Loucy (cell line): ENCODE measurements around the gene LEUTX.

Experiments used
- H2AFZ ChIP-seq: fragments of 200-600 bp; sonication (generic); 2 replicates; pipeline ENCODE4 v1.6.0; 2016; ENCODE audit warnings: antibody characterized with exemption, mild to moderate bottlenecking, low read length, moderate library complexity
- H3F3A ChIP-seq: fragments of 200-600 bp; 2 replicates; pipeline ENCODE4 v1.6.0; 2016; ENCODE audit warnings: antibody characterized with exemption, low read depth, mild to moderate bottlenecking
- H3K27me3 ChIP-seq: fragments of 200-600 bp; sonication (generic); 2 replicates; pipeline ENCODE4 v1.6.1; 2014; ENCODE audit warnings: low read length, mild to moderate bottlenecking; ENCODE audit not compliant: insufficient read depth, poor library complexity, severe bottlenecking
- H3K36me3 ChIP-seq: fragments of 200-600 bp; sonication (generic); 2 replicates; pipeline ENCODE4 v1.6.1; 2016; ENCODE audit warnings: low read length; ENCODE audit not compliant: insufficient read depth
- H3K4me1 ChIP-seq: fragments of 200-600 bp; sonication (generic); 2 replicates; pipeline ENCODE4 v1.5.1; 2014; ENCODE audit warnings: low read length, mild to moderate bottlenecking; ENCODE audit not compliant: insufficient read depth, poor library complexity, severe bottlenecking
- H3K4me2 ChIP-seq: fragments of 200-600 bp; sonication (generic); 2 replicates; pipeline ENCODE4 v1.6.0; 2014; ENCODE audit warnings: antibody characterized with exemption, low read length, low read depth, mild to moderate bottlenecking; ENCODE audit not compliant: poor library complexity, severe bottlenecking
- H3K4me3 ChIP-seq: fragments of 200-600 bp; sonication (generic); 2 replicates; pipeline ENCODE4 v1.5.1; 2014; ENCODE audit warnings: low read length, mild to moderate bottlenecking, mixed read lengths; ENCODE audit not compliant: poor library complexity, severe bottlenecking
- H3K79me2 ChIP-seq: fragments of 200-600 bp; sonication (generic); 2 replicates; pipeline ENCODE4 v1.6.1; 2014; ENCODE audit warnings: low read length; ENCODE audit not compliant: insufficient read depth
- H3K9ac ChIP-seq: fragments of 200-600 bp; sonication (generic); 2 replicates; pipeline ENCODE4 v1.6.0; 2014; ENCODE audit warnings: mild to moderate bottlenecking, low read depth, low read length, moderate library complexity; ENCODE audit not compliant: poor library complexity, severe bottlenecking
- H3K9me2 ChIP-seq: fragments of 200-600 bp; sonication (generic); replicated peaks from 2 replicates; pipeline ENCODE4 v1.6.1; 2016; ENCODE audit warnings: low read depth, low read length, mixed read lengths
- H3K9me3 ChIP-seq: fragments of 200-600 bp; sonication (generic); 2 replicates; pipeline ENCODE4 v1.6.1; 2014; ENCODE audit warnings: mild to moderate bottlenecking, antibody characterized with exemption, low read length, low read depth; ENCODE audit not compliant: insufficient read depth
- H4K20me1 ChIP-seq: fragments of 200-600 bp; sonication (generic); 2 replicates; pipeline ENCODE4 v1.6.0; 2014; ENCODE audit warnings: antibody characterized with exemption, low read length, mild to moderate bottlenecking; ENCODE audit not compliant: insufficient read depth, poor library complexity, severe bottlenecking
- EZH2phosphoT487 ChIP-seq: fragments of 200-600 bp; IDR thresholded peaks from 2 replicates; pipeline ENCODE4 v1.6.1; 2018; ENCODE audit warnings: antibody characterized with exemption, mild to moderate bottlenecking, moderate library complexity, borderline replicate concordance
- TF ChIP-seq, protein P1 (sequence below): fragments of 200-600 bp; sonication (generic); conservative IDR thresholded peaks from 2 replicates; pipeline ENCODE4 v1.5.1; 2014; ENCODE audit warnings: mild to moderate bottlenecking, antibody characterized with exemption, low read length

LEUTX gene

DNA sequence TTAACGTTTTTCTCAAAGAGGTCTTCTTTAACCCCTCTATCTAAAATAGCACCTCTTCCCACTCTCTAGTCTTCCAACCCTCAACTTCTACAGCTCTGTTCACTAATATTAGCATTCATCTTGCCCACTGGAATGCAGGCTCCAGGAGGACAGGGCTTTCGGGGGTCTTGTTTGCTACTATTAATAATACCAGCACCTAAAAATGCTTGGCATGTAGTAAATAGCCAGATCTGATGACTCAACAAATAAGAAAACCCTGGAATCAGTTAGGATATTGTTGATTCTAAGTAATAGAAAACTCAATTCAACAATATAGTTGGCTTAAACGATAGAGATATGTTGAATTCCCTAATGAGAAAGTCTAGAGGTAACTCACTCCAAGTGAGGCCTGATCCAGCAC lies 41.1 kb downstream of the LEUTX start:
- H2AFZ ChIP-seq, result no peak overlapping the region
- H3K4me2 ChIP-seq, result no peak overlapping the region
- H4K20me1 ChIP-seq, result no peaks in the 10 kb centered on the region
- no peak overlapping the region for H3K9ac ChIP-seq
- peaks cover 5% of the 10 kb centered on the region; the same call in 1 of the 2 replicates for H3K79me2 ChIP-seq
- no peaks in the 10 kb centered on the region for H3K36me3 ChIP-seq
- H3K4me3 ChIP-seq, result no peak overlapping the region
- no peaks in the 10 kb centered on the region for H3F3A ChIP-seq
- H3K9me3 ChIP-seq, result no peaks in the 10 kb centered on the region
- no peaks in the 10 kb centered on the region for H3K27me3 ChIP-seq
- no peaks in the 10 kb centered on the region for H3K9me2 ChIP-seq
- no peak for TF ChIP-seq EZH2phosphoT487
- TF ChIP-seq, protein P1, sequence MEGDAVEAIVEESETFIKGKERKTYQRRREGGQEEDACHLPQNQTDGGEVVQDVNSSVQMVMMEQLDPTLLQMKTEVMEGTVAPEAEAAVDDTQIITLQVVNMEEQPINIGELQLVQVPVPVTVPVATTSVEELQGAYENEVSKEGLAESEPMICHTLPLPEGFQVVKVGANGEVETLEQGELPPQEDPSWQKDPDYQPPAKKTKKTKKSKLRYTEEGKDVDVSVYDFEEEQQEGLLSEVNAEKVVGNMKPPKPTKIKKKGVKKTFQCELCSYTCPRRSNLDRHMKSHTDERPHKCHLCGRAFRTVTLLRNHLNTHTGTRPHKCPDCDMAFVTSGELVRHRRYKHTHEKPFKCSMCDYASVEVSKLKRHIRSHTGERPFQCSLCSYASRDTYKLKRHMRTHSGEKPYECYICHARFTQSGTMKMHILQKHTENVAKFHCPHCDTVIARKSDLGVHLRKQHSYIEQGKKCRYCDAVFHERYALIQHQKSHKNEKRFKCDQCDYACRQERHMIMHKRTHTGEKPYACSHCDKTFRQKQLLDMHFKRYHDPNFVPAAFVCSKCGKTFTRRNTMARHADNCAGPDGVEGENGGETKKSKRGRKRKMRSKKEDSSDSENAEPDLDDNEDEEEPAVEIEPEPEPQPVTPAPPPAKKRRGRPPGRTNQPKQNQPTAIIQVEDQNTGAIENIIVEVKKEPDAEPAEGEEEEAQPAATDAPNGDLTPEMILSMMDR, result no peak
- peaks cover 10% of the 10 kb centered on the region for H3K4me1 ChIP-seq

DNA sequence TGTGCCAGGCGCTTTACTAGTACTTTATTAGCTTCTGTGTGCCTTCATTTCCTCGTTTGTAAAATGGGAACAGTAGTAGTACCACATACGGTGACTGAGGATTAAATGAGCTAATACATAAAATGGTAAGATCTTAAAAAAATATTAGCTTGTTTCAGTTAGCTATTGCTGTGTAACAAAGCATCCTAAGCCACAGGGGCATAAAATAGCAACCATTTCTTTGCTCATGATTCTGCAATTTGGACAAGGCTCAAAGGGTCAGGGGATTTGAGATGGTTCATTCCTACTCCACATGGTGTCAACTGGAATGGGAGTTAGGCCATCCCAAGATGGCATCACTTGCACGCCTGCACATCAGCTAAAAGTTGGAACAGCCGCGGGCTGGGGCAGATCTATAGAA lies 42.0 kb downstream of the LEUTX start:
- Histone ChIP-seq H3K9me3 (no peaks in the 10 kb centered on the region), H3K36me3 (no peaks in the 10 kb centered on the region), H3K4me1 (peaks cover 10% of the 10 kb centered on the region), H3K79me2 (peaks cover 5% of the 10 kb centered on the region; the same call in 1 of the 2 replicates), H3K9ac (no peak overlapping the region), H2AFZ (no peak overlapping the region), H3K4me2 (no peak overlapping the region), H3K27me3 (no peaks in the 10 kb centered on the region), H3F3A (no peaks in the 10 kb centered on the region), H4K20me1 (no peaks in the 10 kb centered on the region), H3K9me2 (no peaks in the 10 kb centered on the region), H3K4me3 (no peak overlapping the region)
- TF ChIP-seq EZH2phosphoT487, result no peak
- TF ChIP-seq, protein P1, result no peak

DNA sequence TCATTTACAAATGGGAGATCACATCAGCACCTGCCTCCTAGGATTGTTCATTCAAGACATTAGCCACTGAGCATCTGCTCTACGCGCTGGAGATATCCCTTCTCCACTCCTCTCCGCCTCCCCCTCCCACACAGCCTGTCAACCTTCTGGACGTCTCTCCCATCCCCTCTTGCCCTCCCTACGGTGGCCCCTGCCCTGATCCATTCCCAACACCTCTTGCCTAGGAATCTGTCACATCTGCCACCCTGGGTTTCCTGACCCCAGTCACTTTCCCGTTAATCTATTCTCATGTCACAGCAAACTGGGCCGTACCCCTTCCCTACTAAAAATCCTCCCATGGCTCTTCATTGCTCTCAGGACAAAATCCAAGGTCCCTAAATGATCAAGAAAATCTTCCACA lies 45.0 kb downstream of the LEUTX start:
- TF ChIP-seq, protein P1, result no peak
- Histone ChIP-seq H3K36me3 (peaks cover 18% of the 10 kb centered on the region; the same call in 1 of the 2 replicates), H4K20me1 (no peaks in the 10 kb centered on the region), H3K79me2 (peaks cover 5% of the 10 kb centered on the region; the same call in 1 of the 2 replicates), H3K9me3 (no peaks in the 10 kb centered on the region), H3K4me3 (peak overlapping the region; percentile 83), H2AFZ (no peak overlapping the region), H3K27me3 (no peaks in the 10 kb centered on the region), H3K4me1 (peaks cover 10% of the 10 kb centered on the region), H3K9me2 (no peaks in the 10 kb centered on the region), H3K4me2 (peak overlapping the region; percentile 90), H3K9ac (peak overlapping the region; percentile 66), H3F3A (no peaks in the 10 kb centered on the region)
